Endothelial cell of umbilical vein (primary cell): ENCODE data around the gene NKG7. TPM values are rescaled to one million over a fixed set of nuclear protein-coding genes. Genes with fewer than 3 reads are reported as not detected.

Source experiments
- BruUV-seq: library from RNA; stranded (reverse); fragments of 400-500 nt; replicated peaks from 2 replicates; lab custom pipeline; 2021; lab: Mats Ljungman, UMichigan
- CTCF ChIA-PET: fragments of 300-600, 350-600 bp; sonication (Branson Sonifier 250); formaldehyde crosslinking; loops from one replicate; lab custom pipeline; 2021; ENCODE audit warnings: antibody characterized with exemption, inconsistent platforms; lab: Charles Lee
- POLR2A ChIA-PET: fragments of 300-600, 350-600 bp; sonication (Branson Sonifier 250); formaldehyde crosslinking; loops from one replicate; lab custom pipeline; 2021; ENCODE audit warnings: antibody characterized with exemption, inconsistent platforms; lab: Charles Lee
- DNase-seq: peaks from one replicate; pipeline ENCODE4 v3.0.0-alpha.2; 2011; ENCODE audit warnings: low read depth, low spot score
- FAIRE-seq: peaks from 2 replicates; lab custom pipeline; 2011; peaks lifted over from hg19 to GRCh38; lab: Jason Lieb, UNC
- H2AFZ ChIP-seq: 2 replicates; pipeline ENCODE4 v1.6.0; 2012; ENCODE audit warnings: low read depth, low read length, control low read depth, inconsistent platforms
- H3K27ac ChIP-seq: 2 replicates; pipeline ENCODE4 v1.5.1; 2011; ENCODE audit warnings: low read depth, mild to moderate bottlenecking, control low read depth, low read length, moderate library complexity; ENCODE audit not compliant: insufficient read depth
- H3K27me3 ChIP-seq, 2 experiments: 2 replicates each; pipeline versions ENCODE4 v1.6.0 to v1.6.1; 2011; ENCODE audit warnings: low read length in 2 of 2, mixed read lengths in 1 of 2; ENCODE audit not compliant: control insufficient read depth in 2 of 2, insufficient read depth in 2 of 2
- H3K36me3 ChIP-seq, 2 experiments: 2 replicates in 1 of 2; 3 replicates in 1 of 2; pipeline ENCODE4 v1.5.1; 2011; ENCODE audit warnings: low read length in 2 of 2, mild to moderate bottlenecking in 1 of 2, moderate library complexity in 1 of 2; ENCODE audit not compliant: control insufficient read depth in 2 of 2, insufficient read depth in 2 of 2; ENCODE audit errors: extremely low read depth in 1 of 2
- H3K4me1 ChIP-seq: 3 replicates; pipeline ENCODE4 v1.5.1; 2011; ENCODE audit warnings: mild to moderate bottlenecking, low read length; ENCODE audit not compliant: control insufficient read depth, insufficient read depth; ENCODE audit errors: extremely low read depth
- H3K4me2 ChIP-seq: 2 replicates; pipeline ENCODE4 v1.6.1; 2011; ENCODE audit warnings: low read length, control low read depth, mixed read lengths; ENCODE audit not compliant: insufficient read depth
- H3K4me3 ChIP-seq, 3 experiments: fragments of 200-600 bp in 1 of 3; sonication (generic), shearing (Covaris generic) in 1 of 3; replicated peaks in 1 of 3; 2 replicates each; pipeline ENCODE4 v1.5.1; 2011 to 2016; ENCODE audit warnings: control low read depth in 3 of 3, low read length in 3 of 3, mild to moderate bottlenecking in 2 of 3, inconsistent platforms in 1 of 3, low read depth in 1 of 3, moderate library complexity in 1 of 3; ENCODE audit not compliant: insufficient read depth in 1 of 3
- H3K79me2 ChIP-seq: 2 replicates; pipeline ENCODE4 v1.6.0; 2012; ENCODE audit warnings: low read length, inconsistent platforms; ENCODE audit not compliant: control insufficient read depth, insufficient read depth
- H3K9ac ChIP-seq: replicated peaks from 2 replicates; pipeline ENCODE3; 2011; ENCODE audit warnings: low read length, control low read depth; ENCODE audit not compliant: insufficient read depth; ENCODE audit errors: extremely low read depth
- H3K9me1 ChIP-seq: replicated peaks from 3 replicates; pipeline ENCODE4 v1.6.0; 2011; ENCODE audit warnings: mild to moderate bottlenecking, low read length; ENCODE audit not compliant: control insufficient read depth, insufficient read depth; ENCODE audit errors: extremely low read depth
- H3K9me3 ChIP-seq: replicated peaks from 2 replicates; pipeline ENCODE4 v1.5.1; 2012; ENCODE audit warnings: low read length, inconsistent platforms; ENCODE audit not compliant: control insufficient read depth, insufficient read depth
- H4K20me1 ChIP-seq: replicated peaks from 2 replicates; pipeline ENCODE3; 2011; ENCODE audit warnings: mild to moderate bottlenecking, low read length; ENCODE audit not compliant: control insufficient read depth, insufficient read depth; ENCODE audit errors: extremely low read depth
- CTCF ChIP-seq, 2 donors: IDR thresholded peaks; 1 replicate in 1 of 2; 2 replicates in 1 of 2; pipeline ENCODE4 v1.5.1; 2011; ENCODE audit warnings: low read length in 2 of 2, mild to moderate bottlenecking in 2 of 2, moderate library complexity in 2 of 2, control low read depth in 1 of 2, inconsistent platforms in 1 of 2, low read depth in 1 of 2; ENCODE audit not compliant: insufficient read depth in 1 of 2; ENCODE audit errors: extremely low read depth in 1 of 2
- EZH2 ChIP-seq: IDR thresholded peaks from 2 replicates; pipeline ENCODE4 v1.6.1; 2012; ENCODE audit warnings: borderline replicate concordance, low read depth, mild to moderate bottlenecking, moderate library complexity, low read length, inconsistent platforms; ENCODE audit not compliant: severe bottlenecking
- FOS ChIP-seq: IDR thresholded peaks from 2 replicates; pipeline ENCODE4 v1.6.1; 2011; ENCODE audit warnings: mild to moderate bottlenecking, low read length, moderate library complexity, borderline replicate concordance; ENCODE audit not compliant: insufficient read depth
- GATA2 ChIP-seq: IDR thresholded peaks from 2 replicates; pipeline ENCODE4 v1.7.0; 2011; ENCODE audit warnings: low read depth, mild to moderate bottlenecking, moderate library complexity, mixed read lengths, low read length; ENCODE audit not compliant: insufficient read length, insufficient read depth
- JUN ChIP-seq: IDR thresholded peaks from 2 replicates; pipeline ENCODE4 v1.6.1; 2011; ENCODE audit warnings: borderline replicate concordance, low read depth; ENCODE audit not compliant: insufficient read length, insufficient read depth
- MAX ChIP-seq: IDR thresholded peaks from 2 replicates; pipeline ENCODE4 v1.6.1; 2011; ENCODE audit not compliant: insufficient read depth, insufficient read length
- MYC ChIP-seq: IDR thresholded peaks from one replicate; pipeline ENCODE4 v1.6.1; 2011; ENCODE audit warnings: mild to moderate bottlenecking, low read depth, low read length
- POLR2A ChIP-seq: IDR thresholded peaks from 2 replicates; pipeline ENCODE4 v1.6.1; 2012; ENCODE audit warnings: low read depth, mild to moderate bottlenecking, control low read depth, low read length
- POLR2AphosphoS5 ChIP-seq: IDR thresholded peaks from 2 replicates; pipeline ENCODE4 v1.6.1; 2012; ENCODE audit warnings: low read depth, mild to moderate bottlenecking, control low read depth, low read length, moderate library complexity; ENCODE audit not compliant: insufficient read depth
- dilution Hi-C: fragments of 300-500 bp; cut with MboI; formaldehyde crosslinking; loops from one replicate; pipeline ENCODE4 v1.15.0; 2019; ENCODE audit warnings: low sequenced_read_pairs; ENCODE audit not compliant: extremely low pct_ligation_motif_present
- intact Hi-C: fragments of 100-400 bp; cut with micrococcal nuclease; formaldehyde crosslinking; loops from one replicate; pipeline ENCODE4 v1.10.0; 2022
- polyA plus RNA-seq, 4 experiments: library from polyadenylated mRNA; depleted of rRNA in 3 of 4; stranded (reverse) in 3 of 4; unstranded in 1 of 4; fragments of >200 nt; gene quantifications; 2 replicates each; pipeline versions ENCODE4 v1.2.1 to v1.2.3, GENCODE V29; 2011 to 2012; ENCODE audit warnings: missing spikeins in 1 of 4
- total RNA-seq: library from RNA; stranded (reverse); gene quantifications from 2 replicates; pipeline ENCODE4 v1.2.3, GENCODE V29; 2021

Gene NKG7
- total and polyA plus RNA-seq, 2 donors (not counting 3 experiments of a cell fraction or from before 2014, with no cell fraction given): not detected

GRCh38 chr19:51391073-51391611 lies 18.7 kb upstream of the NKG7 start:
- H2AFZ ChIP-seq: no peak overlapping the region
- H4K20me1 ChIP-seq: no peaks in the 10 kb centered on the region
- ChIA-PET POLR2A (no interaction called here), CTCF (no interaction called here)
- no peaks in the 10 kb centered on the region for H3K9me3 ChIP-seq
- H3K36me3 ChIP-seq: no peaks in the 10 kb centered on the region
- FAIRE-seq: no peak
- intact Hi-C loops (no loop called here), dilution Hi-C loops (no loop called here)
- no peak for DNase-seq
- TF ChIP-seq JUN (no peak), POLR2A (no peak), EZH2 (no peak), POLR2AphosphoS5 (no peak), MAX (no peak), MYC (no peak), CTCF (IDR thresholded peaks at IDR 0.05; ENCODE audit: extremely low read depth in 1 of 2, insufficient read depth in 1 of 2, low read depth in 1 of 2, low read length in 2 of 2) (no peak), GATA2 (no peak), FOS (no peak)
- no peak overlapping the region for H3K27ac ChIP-seq
- H3K27me3 ChIP-seq: no peaks in the 10 kb centered on the region
- H3K4me1 ChIP-seq: peaks cover 8% of the 10 kb centered on the region
- H3K9ac ChIP-seq: no peak overlapping the region
- no peak overlapping the region for H3K4me2 ChIP-seq
- H3K9me1 ChIP-seq: no peaks in the 10 kb centered on the region
- no peak overlapping the region for H3K4me3 ChIP-seq
- BruUV-seq: no TSS peak
- no peaks in the 10 kb centered on the region for H3K79me2 ChIP-seq
